Liver (tissue), 9 donors: ENCODE results near the gene IFNW1. TPM values are rescaled to one million over a fixed set of nuclear protein-coding genes. Genes with fewer than 3 reads are reported as not detected.

Experiments used
- DNase-seq: peaks from one replicate; pipeline ENCODE4 v3.0.0-alpha.2; 2017; ENCODE audit warnings: low spot score
- H3K27ac ChIP-seq, 2 donors: one replicate each; pipeline ENCODE4 v1.7.0; 2013; ENCODE audit warnings: inconsistent platforms in 2 of 2, low read length in 2 of 2, control low read depth in 1 of 2, low read depth in 1 of 2, mild to moderate bottlenecking in 1 of 2
- H3K27me3 ChIP-seq, 4 donors: one replicate each; pipeline versions ENCODE4 v1.6.1 to v1.7.0; 2013; ENCODE audit warnings: low read length in 3 of 4, inconsistent platforms in 1 of 4, mild to moderate bottlenecking in 1 of 4, moderate library complexity in 1 of 4; ENCODE audit not compliant: control insufficient read depth in 4 of 4, insufficient read depth in 4 of 4
- H3K36me3 ChIP-seq, 4 donors: one replicate each; pipeline versions ENCODE4 v1.6.1 to v1.7.0; 2013; ENCODE audit warnings: low read length in 3 of 4, mild to moderate bottlenecking in 3 of 4, low read depth in 1 of 4, moderate library complexity in 1 of 4; ENCODE audit not compliant: control insufficient read depth in 4 of 4, insufficient read depth in 3 of 4
- H3K4me1 ChIP-seq, 4 donors: one replicate each; pipeline versions ENCODE4 v1.6.1 to v1.7.0; 2013; ENCODE audit warnings: low read length in 3 of 4, mild to moderate bottlenecking in 3 of 4, moderate library complexity in 1 of 4; ENCODE audit not compliant: control insufficient read depth in 4 of 4, insufficient read depth in 4 of 4
- H3K4me3 ChIP-seq, 3 donors: one replicate each; pipeline versions ENCODE4 v1.6.1 to v1.7.0; 2013; ENCODE audit warnings: low read length in 3 of 3, control low read depth in 1 of 3, low read depth in 1 of 3, mild to moderate bottlenecking in 1 of 3
- H3K9ac ChIP-seq, 2 donors: one replicate each; pipeline ENCODE4 v1.7.0; 2013; ENCODE audit warnings: low read length in 2 of 2, mild to moderate bottlenecking in 2 of 2, moderate library complexity in 2 of 2, control low read depth in 1 of 2, low read depth in 1 of 2
- H3K9me3 ChIP-seq, 4 donors: one replicate each; pipeline versions ENCODE4 v1.6.1 to v1.7.0; 2013; ENCODE audit warnings: low read length in 3 of 4; ENCODE audit not compliant: control insufficient read depth in 4 of 4
- ATF3 ChIP-seq: IDR thresholded peaks from 2 replicates; pipeline ENCODE4 v1.6.1; 2016; ENCODE audit warnings: antibody characterized with exemption
- CTCF ChIP-seq: fragments of 150-350 bp; IDR thresholded peaks from 2 replicates; pipeline ENCODE4 v1.5.1; 2017; ENCODE audit warnings: improper control_type of control experiment, low read depth, low read length; ENCODE audit not compliant: missing input control
- EGR1 ChIP-seq, 2 donors: IDR thresholded peaks; 2 replicates each; pipeline ENCODE4 v1.6.1; 2016 to 2018; ENCODE audit warnings: antibody characterized with exemption in 2 of 2, low read depth in 2 of 2
- FOXA1 ChIP-seq: IDR thresholded peaks from 2 replicates; pipeline ENCODE4 v1.6.1; 2016; ENCODE audit warnings: antibody characterized with exemption
- FOXA2 ChIP-seq: IDR thresholded peaks from 2 replicates; pipeline ENCODE4 v1.6.1; 2016; ENCODE audit warnings: antibody characterized with exemption
- GABPA ChIP-seq, 2 donors: IDR thresholded peaks in 1 of 2; conservative IDR thresholded peaks in 1 of 2; 2 replicates each; pipeline ENCODE4 v1.6.1; 2016; ENCODE audit warnings: antibody characterized with exemption in 2 of 2, mild to moderate bottlenecking in 1 of 2, moderate library complexity in 1 of 2
- HNF4A ChIP-seq, 2 donors: conservative IDR thresholded peaks; 2 replicates each; pipeline ENCODE4 v1.6.1; 2016; ENCODE audit warnings: antibody characterized with exemption in 2 of 2, mild to moderate bottlenecking in 2 of 2
- HNF4G ChIP-seq: IDR thresholded peaks from 2 replicates; pipeline ENCODE4 v1.6.1; 2016; ENCODE audit warnings: antibody characterized with exemption
- JUND ChIP-seq, 2 donors: IDR thresholded peaks; 2 replicates each; pipeline ENCODE4 v1.6.1; 2016; ENCODE audit warnings: antibody characterized with exemption in 2 of 2
- MAX ChIP-seq: IDR thresholded peaks from 2 replicates; pipeline ENCODE4 v1.6.1; 2016; ENCODE audit warnings: antibody characterized with exemption
- NR2F2 ChIP-seq: IDR thresholded peaks from 2 replicates; pipeline ENCODE4 v1.6.1; 2016; ENCODE audit warnings: antibody characterized with exemption
- RAD21 ChIP-seq, 2 donors: IDR thresholded peaks; 2 replicates each; pipeline ENCODE4 v1.6.1; 2016; ENCODE audit warnings: antibody characterized with exemption in 2 of 2, mild to moderate bottlenecking in 2 of 2
- REST ChIP-seq: IDR thresholded peaks from 2 replicates; pipeline ENCODE4 v1.6.1; 2016; ENCODE audit warnings: antibody characterized with exemption, mild to moderate bottlenecking
- RXRA ChIP-seq, 2 donors: IDR thresholded peaks; 2 replicates each; pipeline ENCODE4 v1.6.1; 2017 to 2018; ENCODE audit warnings: antibody characterized with exemption in 2 of 2, mild to moderate bottlenecking in 1 of 2
- SP1 ChIP-seq: IDR thresholded peaks from 2 replicates; pipeline ENCODE4 v1.6.1; 2018; ENCODE audit warnings: antibody characterized with exemption, mild to moderate bottlenecking
- TAF1 ChIP-seq: conservative IDR thresholded peaks from 2 replicates; pipeline ENCODE4 v1.6.1; 2016; ENCODE audit warnings: antibody characterized with exemption, mild to moderate bottlenecking
- YY1 ChIP-seq: IDR thresholded peaks from 2 replicates; pipeline ENCODE4 v1.6.1; 2016; ENCODE audit warnings: antibody characterized with exemption, mild to moderate bottlenecking
- ZBTB33 ChIP-seq: IDR thresholded peaks from 2 replicates; pipeline ENCODE4 v1.6.1; 2016; ENCODE audit warnings: antibody characterized with exemption
- WGBS: extraction: QIAGEN DNeasy Blood & Tissue Kit; methylation state at CpG from one replicate; pipeline ENCODE4 v1.1.7; 2013; 5-methylcytosine and 5-hydroxymethylcytosine counted together
- polyA plus RNA-seq, 2 donors: library from polyadenylated mRNA; stranded (reverse) in 1 of 2; unstranded in 1 of 2; fragments of 200-250 nt in 1 of 2; fragments of >200 nt in 1 of 2; fragmentation: Nextera tagmentation in 1 of 2; extraction: Ambion mirVana in 1 of 2; gene quantifications; one replicate each; pipeline versions ENCODE4 v1.2.1 to v1.2.3, GENCODE V29; 2013 to 2015
- total RNA-seq, 2 donors: library from RNA; depleted of rRNA; stranded (reverse); fragments of >200 nt; gene quantifications; one replicate each; pipeline ENCODE4 v1.2.3, GENCODE V29; 2014
- donor health status: healthy.
- donor health status: healthy.
- donor health status: healthy.
- donor health status: healthy.
- donor health status: healthy.

Gene IFNW1
- total and polyA plus RNA-seq, 4 donors, result not detected

GRCh38 chr9:21097817-21098216, 43.8 kb downstream of the IFNW1 start:
- peaks cover 0 to 2% (median 0%) of the 10 kb centered on the region in 4 donors for H3K4me1 ChIP-seq
- H3K4me3 ChIP-seq, result no peak overlapping the region
- TF ChIP-seq RAD21 (IDR thresholded peaks at IDR 0.05), result no peak
- no peak for TF ChIP-seq EGR1 (IDR thresholded peaks at IDR 0.05; ENCODE audit: low read depth in 2 of 2)
- no peak for TF ChIP-seq HNF4G
- TF ChIP-seq FOXA1, result no peak
- no peak for TF ChIP-seq REST
- no peak for TF ChIP-seq FOXA2
- no peak for TF ChIP-seq ATF3
- TF ChIP-seq HNF4A (conservative IDR thresholded peaks at IDR 0.05), result no peak
- no peak for TF ChIP-seq ZBTB33
- TF ChIP-seq NR2F2, result no peak
- no peak for TF ChIP-seq TAF1
- no peak for TF ChIP-seq YY1
- no peak for TF ChIP-seq MAX
- TF ChIP-seq GABPA (IDR thresholded peaks at IDR 0.05 in 1 of 2, conservative IDR thresholded peaks at IDR 0.05 in 1 of 2), result no peak
- no peak for TF ChIP-seq SP1
- TF ChIP-seq JUND (IDR thresholded peaks at IDR 0.05), result no peak
- DNase-seq, result no peak
- no peaks in the 10 kb centered on the region for H3K27me3 ChIP-seq
- H3K36me3 ChIP-seq, result no peaks in the 10 kb centered on the region
- H3K9ac ChIP-seq, result no peak overlapping the region
- H3K9me3 ChIP-seq, result no peaks in the 10 kb centered on the region
- H3K27ac ChIP-seq, result no peak overlapping the region
- 77% methylated on average over 2 of the region's 2 CpGs for WGBS

- DNase-seq, result no peak
- Histone ChIP-seq H3K27me3 (no peaks in the 10 kb centered on the region), H3K4me1 (peaks cover 0 to 2% (median 0%) of the 10 kb centered on the region in 4 donors), H3K36me3 (no peaks in the 10 kb centered on the region), H3K9ac (no peak overlapping the region), H3K9me3 (no peaks in the 10 kb centered on the region), H3K27ac (no peak overlapping the region), H3K4me3 (no peak overlapping the region)
- WGBS, result 51% methylated on average over 2 of the region's 2 CpGs
- TF ChIP-seq ZBTB33, result no peak
- TF ChIP-seq HNF4A (conservative IDR thresholded peaks at IDR 0.05), result no peak
- no peak for TF ChIP-seq ATF3
- no peak for TF ChIP-seq JUND (IDR thresholded peaks at IDR 0.05)
- TF ChIP-seq REST, result no peak
- no peak for TF ChIP-seq FOXA2
- no peak for TF ChIP-seq CTCF
- TF ChIP-seq TAF1, result no peak
- TF ChIP-seq NR2F2, result no peak
- no peak for TF ChIP-seq GABPA (IDR thresholded peaks at IDR 0.05 in 1 of 2, conservative IDR thresholded peaks at IDR 0.05 in 1 of 2)
- no peak for TF ChIP-seq MAX
- TF ChIP-seq RXRA (IDR thresholded peaks at IDR 0.05), result no peak
These were observed 44.8 kb downstream of the IFNW1 start for GRCh38 chr9:21096901-21097255.
